ENCODE results near the gene VAPA. TPM values are rescaled to one million over a fixed set of nuclear protein-coding genes. Genes with fewer than 3 reads are reported as not detected.

The VAPA gene
- total and polyA plus RNA-seq, 2 donors (not counting 3 experiments of a cell fraction or from before 2014, with no cell fraction given): 105 to 163 TPM

- no peak overlapping the region for H3K27ac ChIP-seq (ENCODE audit: insufficient read depth, low read depth, low read length)
- peaks cover 2% of the 10 kb centered on the region for H4K20me1 ChIP-seq (replicated peaks; ENCODE audit: control insufficient read depth, extremely low read depth, insufficient read depth, low read length)
- intact Hi-C loops (cut with micrococcal nuclease) (no loop called here), dilution Hi-C loops (cut with MboI; ENCODE audit: extremely low pct_ligation_motif_present, low sequenced_read_pairs) (no loop called here)
- H3K4me3 ChIP-seq (replicated peaks in 1 of 3; ENCODE audit: insufficient read depth in 1 of 3, low read depth in 1 of 3, low read length in 3 of 3): no peak overlapping the region
- FAIRE-seq: no peak
- no peak for DNase-seq (ENCODE audit: low read depth, low spot score)
- no TSS peak for BruUV-seq (replicated peaks)
- no peaks in the 10 kb centered on the region for H3K4me1 ChIP-seq (ENCODE audit: control insufficient read depth, extremely low read depth, insufficient read depth, low read length)
- no peak for TF ChIP-seq MAX (IDR thresholded peaks at IDR 0.05; ENCODE audit: insufficient read depth, insufficient read length)
- TF ChIP-seq MYC (IDR thresholded peaks at IDR 0.05; ENCODE audit: low read depth, low read length): no peak
- no peak for TF ChIP-seq GATA2 (IDR thresholded peaks at IDR 0.05; ENCODE audit: insufficient read depth, insufficient read length, low read depth, low read length)
- no peak for TF ChIP-seq CTCF (IDR thresholded peaks at IDR 0.05; ENCODE audit: extremely low read depth in 1 of 2, insufficient read depth in 1 of 2, low read depth in 1 of 2, low read length in 2 of 2)
- no peak for TF ChIP-seq JUN (IDR thresholded peaks at IDR 0.05; ENCODE audit: borderline replicate concordance, insufficient read depth, insufficient read length, low read depth)
- TF ChIP-seq EZH2 (IDR thresholded peaks at IDR 0.05; ENCODE audit: borderline replicate concordance, low read depth, low read length, severe bottlenecking): no peak
- TF ChIP-seq POLR2AphosphoS5 (IDR thresholded peaks at IDR 0.05; ENCODE audit: insufficient read depth, low read depth, low read length): no peak
- TF ChIP-seq POLR2A (IDR thresholded peaks at IDR 0.05; ENCODE audit: low read depth, low read length): no peak
- no peak for TF ChIP-seq FOS (IDR thresholded peaks at IDR 0.05; ENCODE audit: borderline replicate concordance, insufficient read depth, low read length)
- CTCF ChIA-PET: interaction anchor here (0.8 kb wide), 1 partner anchor 277 kb away, joined by 3 read pairs; no protein-coding TSS in a partner anchor
- no peak overlapping the region for H3K9ac ChIP-seq (replicated peaks; ENCODE audit: extremely low read depth, insufficient read depth, low read length)
- POLR2A ChIA-PET: no interaction called here
- H3K9me1 ChIP-seq (replicated peaks; ENCODE audit: control insufficient read depth, extremely low read depth, insufficient read depth, low read length): no peaks in the 10 kb centered on the region
- H3K36me3 ChIP-seq (ENCODE audit: control insufficient read depth in 2 of 2, extremely low read depth in 1 of 2, insufficient read depth in 2 of 2, low read length in 2 of 2): peaks cover 0 to 4% of the 10 kb centered on the region in 2 experiments
- H3K9me3 ChIP-seq (replicated peaks; ENCODE audit: control insufficient read depth, insufficient read depth, low read length): no peaks in the 10 kb centered on the region
- no peaks in the 10 kb centered on the region for H3K79me2 ChIP-seq (ENCODE audit: control insufficient read depth, insufficient read depth, low read length)
- peaks cover 0 to 2% of the 10 kb centered on the region in 2 experiments for H3K27me3 ChIP-seq (ENCODE audit: control insufficient read depth in 2 of 2, insufficient read depth in 2 of 2, low read length in 2 of 2)
- no peak overlapping the region for H2AFZ ChIP-seq (ENCODE audit: low read depth, low read length)
- no peak overlapping the region for H3K4me2 ChIP-seq (ENCODE audit: insufficient read depth, low read length)
These were observed 46.6 kb downstream of the VAPA start for GRCh38 chr18:9960258-9960904.
